Neural cell (in vitro differentiated cells): ENCODE results near the gene OR52E1. TPM values are rescaled to one million over a fixed set of nuclear protein-coding genes. Genes with fewer than 3 reads are reported as not detected.

Experiments
- H2AFZ ChIP-seq: fragments of 200-600, 300-800 bp; sonication (generic), shearing (Covaris generic); 2 replicates; pipeline ENCODE4 v1.6.0; 2014; ENCODE audit warnings: low read depth, mild to moderate bottlenecking, antibody characterized with exemption, low read length, moderate library complexity
- H3F3A ChIP-seq: fragments of 200-600 bp; shearing (Covaris generic); 2 replicates; pipeline ENCODE4 v1.6.1; 2016; ENCODE audit warnings: mild to moderate bottlenecking, moderate library complexity, mixed read lengths, antibody characterized with exemption, low read length; ENCODE audit not compliant: insufficient read depth, poor library complexity, severe bottlenecking
- H3K27ac ChIP-seq: fragments of 200-600, 300-800 bp; sonication (generic), shearing (Covaris generic); 2 replicates; pipeline ENCODE4 v1.5.1; 2014; ENCODE audit warnings: mild to moderate bottlenecking, low read length, moderate library complexity
- H3K27me3 ChIP-seq: fragments of 300-800, 200-600 bp; sonication (generic), shearing (Covaris generic); 2 replicates; pipeline ENCODE4 v1.6.0; 2014; ENCODE audit warnings: mild to moderate bottlenecking, low read depth, low read length, moderate library complexity; ENCODE audit not compliant: insufficient read depth
- H3K36me3 ChIP-seq: fragments of 300-800, 200-600 bp; sonication (generic), shearing (Covaris generic); 2 replicates; pipeline ENCODE4 v1.5.1; 2014; ENCODE audit warnings: mild to moderate bottlenecking, antibody characterized with exemption, low read length, moderate library complexity; ENCODE audit not compliant: insufficient read depth
- H3K4me2 ChIP-seq: fragments of 300-800, 200-600 bp; sonication (generic), shearing (Covaris generic); 2 replicates; pipeline ENCODE4 v1.6.0; 2014; ENCODE audit warnings: mild to moderate bottlenecking, low read length
- H3K4me3 ChIP-seq: fragments of 300-800, 200-600 bp; sonication (generic), shearing (Covaris generic); 2 replicates; pipeline ENCODE4 v1.5.1; 2014; ENCODE audit warnings: mild to moderate bottlenecking, low read length, moderate library complexity
- H3K79me2 ChIP-seq: fragments of 200-600 bp; shearing (Covaris generic); replicated peaks from 2 replicates; pipeline ENCODE4 v1.6.0; 2014; ENCODE audit warnings: mild to moderate bottlenecking, low read length, moderate library complexity; ENCODE audit not compliant: insufficient read depth
- H3K9ac ChIP-seq: fragments of 300-800, 200-600 bp; sonication (generic), shearing (Covaris generic); 2 replicates; pipeline ENCODE4 v1.6.1; 2016; ENCODE audit warnings: mild to moderate bottlenecking, low read length, mixed read lengths
- H3K9me2 ChIP-seq: fragments of 200-600 bp; shearing (Covaris generic); 2 replicates; pipeline ENCODE4 v1.6.1; 2016; ENCODE audit warnings: mild to moderate bottlenecking, low read length, mixed read lengths; ENCODE audit not compliant: insufficient read depth
- H3K9me3 ChIP-seq: fragments of 200-600, 300-800 bp; sonication (generic), shearing (Covaris generic); 2 replicates; pipeline ENCODE4 v1.6.1; 2016; ENCODE audit warnings: mild to moderate bottlenecking, mixed run types, low read length, moderate library complexity, mixed read lengths
- H4K20me1 ChIP-seq: fragments of 200-600 bp; shearing (Covaris generic); 2 replicates; pipeline ENCODE4 v1.6.1; 2016; ENCODE audit warnings: mild to moderate bottlenecking, mixed run types; ENCODE audit not compliant: insufficient read depth
- CTCF ChIP-seq: fragments of 450-650 bp; IDR thresholded peaks from 2 replicates; pipeline ENCODE4 v1.5.1; 2014; ENCODE audit warnings: antibody characterized with exemption, mild to moderate bottlenecking, moderate library complexity; ENCODE audit not compliant: poor library complexity, severe bottlenecking
- EP300 ChIP-seq: fragments of 450-650 bp; conservative IDR thresholded peaks from 2 replicates; pipeline ENCODE4 v1.6.1; 2014; ENCODE audit warnings: antibody characterized with exemption, mild to moderate bottlenecking, moderate library complexity; ENCODE audit not compliant: poor library complexity, severe bottlenecking
- EZH2 ChIP-seq: fragments of 200-600, 300-800 bp; shearing (Covaris generic), sonication (generic); IDR thresholded peaks from 2 replicates; pipeline ENCODE4 v1.6.1; 2014; ENCODE audit warnings: antibody characterized with exemption, low read length, borderline replicate concordance, mild to moderate bottlenecking; ENCODE audit not compliant: insufficient read depth, poor library complexity, severe bottlenecking
- MXI1 ChIP-seq: fragments of 450-650 bp; conservative IDR thresholded peaks from 2 replicates; pipeline ENCODE4 v1.6.1; 2014; ENCODE audit warnings: antibody characterized with exemption, mild to moderate bottlenecking; ENCODE audit not compliant: poor library complexity, severe bottlenecking
- POLR2AphosphoS5 ChIP-seq: IDR thresholded peaks from 2 replicates; pipeline ENCODE4 v1.6.1; 2012
- RAD21 ChIP-seq: fragments of 450-650 bp; conservative IDR thresholded peaks from 2 replicates; pipeline ENCODE4 v1.6.1; 2014; ENCODE audit warnings: antibody characterized with exemption, mild to moderate bottlenecking, moderate library complexity
- REST ChIP-seq: IDR thresholded peaks from 2 replicates; pipeline ENCODE4 v1.6.1; 2012; ENCODE audit warnings: borderline replicate concordance
- SMC3 ChIP-seq: fragments of 450-650 bp; conservative IDR thresholded peaks from 2 replicates; pipeline ENCODE4 v1.6.1; 2014; ENCODE audit warnings: antibody characterized with exemption, mild to moderate bottlenecking, moderate library complexity; ENCODE audit not compliant: poor library complexity
- TAF1 ChIP-seq: IDR thresholded peaks from 2 replicates; pipeline ENCODE4 v1.6.1; 2012; ENCODE audit warnings: low read depth
- polyA plus RNA-seq: library from polyadenylated mRNA; depleted of rRNA; stranded (reverse); fragments of >200 nt; gene quantifications from 2 replicates; pipeline ENCODE4 v1.2.3, GENCODE V29; 2014

The OR52E1 gene
- polyA plus RNA-seq, 1 donor from 2014 or later: not detected

- Histone ChIP-seq H3K4me3 (no peak overlapping the region), H3K9me2 (no peaks in the 10 kb centered on the region), H3K9me3 (no peaks in the 10 kb centered on the region), H4K20me1 (no peaks in the 10 kb centered on the region), H3K79me2 (no peaks in the 10 kb centered on the region), H3K9ac (no peak overlapping the region), H3K4me2 (no peak overlapping the region), H3K27me3 (no peaks in the 10 kb centered on the region), H3K27ac (no peak overlapping the region), H3F3A (no peaks in the 10 kb centered on the region), H3K36me3 (no peaks in the 10 kb centered on the region), H2AFZ (no peak overlapping the region)
- TF ChIP-seq CTCF (no peak), MXI1 (no peak), EZH2 (no peak), RAD21 (no peak), REST (no peak), POLR2AphosphoS5 (no peak), EP300 (no peak), TAF1 (no peak), SMC3 (no peak)
Observed at GRCh38 chr11:5081405-5081804, 12.0 kb downstream of the OR52E1 start.

- H4K20me1 ChIP-seq: no peaks in the 10 kb centered on the region
- H3K9me3 ChIP-seq: no peaks in the 10 kb centered on the region
- no peaks in the 10 kb centered on the region for H3F3A ChIP-seq
- no peak overlapping the region for H3K4me2 ChIP-seq
- H3K9me2 ChIP-seq: no peaks in the 10 kb centered on the region
- no peak overlapping the region for H3K27ac ChIP-seq
- H3K27me3 ChIP-seq: no peaks in the 10 kb centered on the region
- H2AFZ ChIP-seq: no peak overlapping the region
- no peak overlapping the region for H3K4me3 ChIP-seq
- TF ChIP-seq EP300 (no peak), MXI1 (no peak), CTCF (no peak), SMC3 (no peak), REST (no peak), TAF1 (no peak), POLR2AphosphoS5 (no peak), EZH2 (no peak), RAD21 (no peak)
- H3K79me2 ChIP-seq: no peaks in the 10 kb centered on the region
- H3K9ac ChIP-seq: no peak overlapping the region
- no peaks in the 10 kb centered on the region for H3K36me3 ChIP-seq
Observed at GRCh38 chr11:5083602-5084001, 14.2 kb downstream of the OR52E1 start.
